Measurements from ENCODE around the gene SLC9A1.
A peak's percentile ranks its signal among the peaks of the same experiment; 100 is the strongest.

SLC9A1 gene

DNA sequence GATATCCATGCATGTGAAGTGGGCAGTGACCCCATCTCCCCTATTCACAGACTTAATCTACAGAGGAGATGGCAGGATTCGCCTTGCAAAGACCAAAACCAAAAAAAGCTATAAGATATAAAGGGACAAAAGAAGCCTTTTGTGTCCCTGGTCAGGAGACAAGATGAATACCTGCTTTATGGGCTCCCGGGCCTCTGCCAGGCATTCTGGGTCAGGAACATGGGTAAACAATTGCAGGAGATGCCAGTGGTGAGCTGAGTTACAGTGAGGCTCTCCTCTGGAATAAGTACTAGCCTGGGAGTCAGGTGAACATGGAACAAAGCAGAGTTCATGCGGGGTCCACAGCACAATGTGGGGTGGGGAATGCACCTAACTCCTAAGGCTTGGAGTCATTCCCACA is 4.7 kb downstream of the SLC9A1 start:
- no peak for DNase-seq

DNA sequence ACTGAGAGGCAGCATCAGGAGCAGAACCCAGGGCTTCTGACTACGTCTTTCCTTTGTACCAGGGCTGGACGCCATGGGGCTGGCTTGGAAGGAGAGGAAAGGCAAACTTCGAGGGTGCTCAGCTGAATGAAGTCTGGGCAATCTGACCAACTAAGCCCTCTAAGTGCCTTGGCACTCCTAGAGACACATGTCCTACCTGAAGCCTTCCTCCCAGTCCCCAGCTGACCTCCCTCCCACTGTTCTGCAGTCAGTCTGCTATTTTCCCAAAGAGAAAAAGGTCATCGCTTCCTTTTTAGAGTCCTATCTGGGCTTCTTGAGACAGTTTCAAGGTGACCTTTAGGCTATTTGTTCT is 5.2 kb downstream of the SLC9A1 start:
- DNase-seq, result no peak

DNA sequence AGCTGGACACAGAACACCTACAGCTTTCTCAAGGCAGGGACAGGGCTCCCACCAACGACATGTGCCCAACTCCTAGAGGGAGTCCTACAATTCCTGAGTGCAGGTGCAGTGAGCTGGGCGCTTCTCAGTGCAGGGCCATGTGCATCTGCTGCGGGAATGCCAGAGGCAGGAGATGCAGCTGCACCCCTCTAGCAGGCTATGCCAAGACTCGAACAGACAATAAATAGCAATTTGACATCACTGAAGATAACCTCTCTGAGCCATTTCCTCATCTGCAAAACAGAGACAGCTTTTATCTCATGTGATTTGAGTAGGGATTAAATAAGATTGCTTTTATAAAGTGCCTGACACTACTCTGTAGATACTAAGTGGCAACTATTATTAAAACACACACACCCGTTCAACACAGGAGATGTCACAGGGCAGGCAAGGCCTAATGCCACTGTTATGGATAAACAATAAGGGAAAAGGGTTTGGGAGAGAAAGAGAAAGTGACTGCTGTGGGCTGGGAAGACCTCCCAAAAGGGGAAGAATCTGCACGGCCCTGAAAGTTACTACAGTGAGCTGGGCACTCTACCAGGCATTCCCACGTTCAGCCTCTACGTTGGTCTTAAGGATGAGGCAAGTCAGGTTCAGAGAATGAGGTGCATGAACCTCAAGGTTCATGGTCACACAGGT is 5.7 kb downstream of the SLC9A1 start:
- no peak for DNase-seq

DNA sequence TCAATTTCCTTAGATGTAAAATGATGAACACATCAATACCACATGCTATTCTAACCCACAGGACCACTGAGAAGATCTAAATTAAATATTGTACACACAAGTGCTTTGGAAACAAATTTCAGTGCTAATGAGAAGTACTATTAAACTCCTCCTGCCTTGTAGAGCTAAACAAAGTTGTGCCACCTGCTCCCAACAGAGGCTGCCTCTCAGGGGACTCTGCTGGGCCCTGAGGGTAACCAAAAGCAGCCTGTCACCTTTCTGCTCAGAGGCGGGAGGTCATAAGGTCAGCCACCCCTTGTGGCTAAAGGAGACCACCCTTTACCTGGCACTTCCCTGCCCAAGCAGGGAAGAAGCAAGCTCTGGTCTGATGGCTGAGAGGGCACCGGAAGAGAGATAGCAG is 6.3 kb downstream of the SLC9A1 start:
- DNase-seq, result no peak

DNA sequence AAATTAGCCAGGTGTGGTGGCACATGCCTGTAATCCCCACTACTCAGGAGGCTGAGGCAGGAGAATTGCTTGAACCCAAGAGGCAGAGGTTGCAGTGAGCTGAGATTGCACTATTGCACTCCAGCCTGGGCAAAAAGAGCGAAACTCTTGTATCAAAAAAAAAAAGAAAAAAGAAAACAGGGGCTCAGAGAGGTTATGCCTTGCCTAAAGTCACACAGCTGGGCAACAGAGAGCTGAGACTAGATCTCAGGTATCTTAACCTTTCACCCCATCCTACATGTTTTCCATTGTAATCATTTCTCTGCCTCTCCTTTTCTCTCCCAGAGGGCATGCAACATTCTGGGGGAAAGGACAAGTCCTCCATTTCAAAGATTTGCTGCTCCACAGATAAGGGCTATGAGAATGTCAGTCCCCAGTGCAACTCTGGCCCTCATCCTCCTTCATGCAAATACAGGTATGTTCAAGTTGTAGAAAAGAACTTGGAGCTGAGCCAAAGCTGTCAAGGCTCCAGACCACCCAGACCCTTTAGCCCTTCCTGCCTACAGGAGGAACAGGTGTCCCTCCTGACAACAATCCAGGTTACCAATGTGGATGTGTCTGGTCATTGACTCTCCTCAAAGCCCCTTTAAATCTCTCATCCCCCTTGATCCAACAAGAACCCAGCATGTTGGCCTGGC is 6.9 kb downstream of the SLC9A1 start:
- DNase-seq, result no peak

DNA sequence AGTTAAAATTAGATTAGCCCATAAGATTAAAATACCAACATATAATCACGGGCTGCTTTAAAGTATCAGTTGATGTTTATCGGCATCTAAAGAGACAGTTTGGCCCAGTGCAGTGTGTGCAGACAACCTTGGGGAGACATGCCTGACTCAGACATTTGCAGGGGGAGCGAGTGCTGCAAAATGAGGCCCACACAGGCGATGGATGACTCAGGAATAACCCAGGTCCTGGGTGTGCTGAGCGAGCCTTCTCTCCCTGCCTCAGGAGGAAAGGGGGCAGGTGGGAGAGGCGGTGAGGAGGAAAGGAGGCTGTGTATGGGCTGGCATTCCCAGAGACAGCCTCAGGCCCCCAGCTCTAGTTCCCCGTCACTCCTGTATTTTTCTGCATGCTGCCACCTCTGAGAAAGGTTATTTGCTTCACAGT is 9.0 kb downstream of the SLC9A1 start:
- DNase-seq, result no peak

DNA sequence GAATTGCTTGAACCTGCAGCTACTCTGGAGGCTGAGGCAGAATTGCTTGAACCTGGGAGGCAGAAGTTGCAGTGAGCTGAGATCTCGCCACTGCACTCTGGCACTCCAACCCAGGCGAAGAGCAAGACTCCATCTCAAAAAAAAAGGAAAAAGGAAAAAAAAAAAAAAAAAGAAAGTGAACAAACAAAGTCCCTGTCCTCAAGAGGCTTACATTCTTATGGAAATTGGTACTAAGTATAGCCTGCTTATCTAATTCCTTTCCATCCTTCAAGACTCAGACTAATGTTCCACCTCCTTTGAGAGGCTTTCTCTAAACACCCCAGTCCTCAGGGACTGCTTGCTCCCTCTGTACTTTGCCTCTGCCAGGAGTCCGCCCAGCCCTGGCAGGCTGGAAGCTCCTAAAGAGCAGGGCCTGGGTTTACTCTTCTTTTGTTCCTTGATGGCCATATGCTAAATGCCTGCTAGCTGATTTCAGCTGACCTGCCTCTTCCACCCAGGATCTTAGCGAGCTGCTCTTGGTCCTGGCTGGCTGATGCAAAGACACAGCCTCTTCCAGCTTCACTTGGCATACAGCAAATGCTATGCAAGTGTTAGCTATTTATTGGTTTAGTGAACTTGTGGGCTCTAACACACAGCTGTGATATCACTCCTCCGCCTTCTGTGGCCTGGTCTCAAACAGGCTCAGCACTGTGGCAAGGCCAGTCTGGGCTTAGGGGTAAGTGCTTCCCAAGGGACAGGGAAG is 9.8 kb downstream of the SLC9A1 start:
- no peak for DNase-seq

DNA sequence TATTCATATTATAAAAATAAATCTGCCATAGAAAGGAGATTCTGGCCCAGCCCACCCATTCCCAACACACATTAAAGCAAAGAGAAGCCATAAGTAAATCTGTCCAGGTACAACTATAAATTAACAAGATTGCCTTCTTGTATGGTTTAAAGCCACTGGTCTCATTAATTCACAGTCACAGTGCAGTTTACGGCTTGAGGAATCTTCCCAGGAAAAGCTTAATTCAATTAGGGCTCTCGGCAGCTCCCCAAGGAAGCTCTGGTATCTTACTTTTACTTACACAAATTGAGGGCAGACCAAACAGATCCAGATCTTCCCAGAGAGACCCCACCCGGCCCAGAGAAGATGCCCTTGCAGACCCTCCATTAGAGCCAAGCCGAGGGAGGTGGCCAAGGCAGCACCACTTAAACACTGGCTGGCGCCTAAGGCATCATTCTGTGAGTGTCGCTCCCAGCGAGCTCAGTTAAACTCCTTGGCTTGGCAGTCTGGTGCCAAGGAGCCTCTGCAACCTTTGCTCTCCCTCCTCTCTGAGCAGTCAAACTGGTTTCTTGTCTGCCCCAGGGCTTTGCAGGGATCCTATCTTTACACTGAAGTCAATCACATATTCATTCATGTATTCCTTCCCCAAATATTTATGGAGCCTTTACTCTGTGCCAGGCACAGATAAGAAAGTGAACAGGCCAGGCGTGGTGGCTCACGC is 10.7 kb downstream of the SLC9A1 start:
- DNase-seq, result no peak

DNA sequence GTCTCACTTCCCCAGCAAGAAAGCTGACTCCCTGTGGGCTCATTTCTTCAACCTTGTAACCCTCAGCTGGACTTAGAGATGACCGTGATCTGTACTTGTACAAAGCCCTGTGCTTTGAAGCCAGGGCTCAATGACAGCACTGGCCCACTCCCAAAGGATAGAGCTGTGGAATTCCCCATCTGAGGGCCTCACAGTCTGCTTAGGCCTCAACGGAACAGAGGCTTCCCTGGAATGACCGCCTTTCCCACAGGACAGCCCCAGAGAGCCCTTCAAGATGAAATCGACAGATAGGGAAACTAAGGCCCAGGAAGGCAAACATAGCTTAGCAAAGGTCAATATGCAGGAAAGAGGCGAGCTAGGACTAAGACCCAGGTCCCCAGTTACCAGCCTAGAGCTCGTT is 11.5 kb downstream of the SLC9A1 start:
- no peak for DNase-seq

DNA sequence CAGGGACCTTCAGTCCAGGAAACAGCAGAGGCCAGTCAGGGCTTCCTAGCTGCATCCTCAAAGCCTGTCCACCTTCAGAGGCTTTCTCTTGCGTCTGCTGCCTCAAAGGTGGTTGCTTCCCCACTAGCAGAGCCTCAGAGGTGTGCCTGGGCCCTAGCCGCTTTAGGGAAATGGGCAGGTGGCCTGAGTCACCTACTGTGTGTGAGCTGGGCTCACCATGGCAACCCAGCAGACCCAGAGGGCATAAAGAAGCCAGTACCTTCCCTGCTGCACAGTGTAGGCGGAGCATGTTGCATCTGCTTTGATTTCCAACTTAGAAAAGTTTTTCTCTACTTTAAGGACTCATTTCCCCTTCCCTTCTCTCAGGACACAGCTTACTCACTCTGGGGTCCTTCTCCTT is 12.5 kb downstream of the SLC9A1 start:
- no peak for DNase-seq

DNA sequence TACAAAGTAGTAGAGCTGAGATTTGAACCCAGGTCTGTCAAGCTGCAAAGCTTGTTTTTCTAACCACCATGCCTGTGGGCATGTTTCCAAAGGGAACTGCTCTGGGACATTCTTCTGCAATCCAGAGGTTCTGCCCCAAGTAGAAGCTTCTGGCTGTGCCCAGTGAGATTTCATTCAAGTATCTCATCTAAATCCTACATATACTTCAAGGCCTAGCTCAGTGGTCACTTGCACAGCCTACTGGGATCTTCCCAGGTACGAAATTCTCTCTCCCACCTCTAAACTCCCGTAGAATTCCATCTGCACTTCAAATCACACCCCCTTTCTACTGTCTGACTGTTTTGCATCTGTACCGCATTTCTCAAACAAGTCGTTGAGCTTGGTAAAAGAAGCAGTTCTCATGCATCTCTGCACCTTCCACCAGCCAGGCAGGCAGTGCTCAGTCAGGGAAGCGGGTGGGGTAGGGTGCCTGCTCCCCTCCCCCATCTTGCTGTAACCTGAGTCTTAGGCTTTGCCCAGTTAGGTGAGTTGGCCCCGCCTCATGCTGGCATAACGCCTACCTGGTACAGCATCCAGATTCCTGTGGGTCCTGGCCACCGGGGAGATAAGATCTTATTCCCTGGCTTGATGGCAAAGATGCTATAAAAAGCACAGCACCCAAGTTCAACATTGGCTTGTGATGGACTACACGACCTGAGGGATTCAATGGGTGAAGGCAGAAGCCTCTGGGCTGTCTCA is 13.5 kb downstream of the SLC9A1 start:
- no peak for DNase-seq

DNA sequence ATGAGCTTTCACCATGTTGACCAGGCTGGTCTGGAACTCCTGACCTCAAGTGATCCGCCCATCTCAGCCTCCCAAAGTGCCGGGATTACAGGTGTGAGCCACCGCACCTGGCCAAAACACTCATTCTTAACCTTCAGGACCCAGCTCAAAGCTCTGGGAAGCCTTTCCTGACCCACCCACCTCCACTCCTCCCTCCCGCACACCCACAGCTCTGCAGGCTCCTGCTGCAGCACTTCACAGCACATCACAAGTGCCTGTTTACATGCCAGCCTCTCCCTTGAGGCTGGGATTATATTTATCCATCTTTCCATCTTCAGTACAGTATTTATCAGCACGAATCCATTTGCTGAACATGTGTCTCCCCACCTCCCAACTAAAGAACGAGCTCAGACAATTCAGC is 14.9 kb downstream of the SLC9A1 start:
- no peak for DNase-seq

DNA sequence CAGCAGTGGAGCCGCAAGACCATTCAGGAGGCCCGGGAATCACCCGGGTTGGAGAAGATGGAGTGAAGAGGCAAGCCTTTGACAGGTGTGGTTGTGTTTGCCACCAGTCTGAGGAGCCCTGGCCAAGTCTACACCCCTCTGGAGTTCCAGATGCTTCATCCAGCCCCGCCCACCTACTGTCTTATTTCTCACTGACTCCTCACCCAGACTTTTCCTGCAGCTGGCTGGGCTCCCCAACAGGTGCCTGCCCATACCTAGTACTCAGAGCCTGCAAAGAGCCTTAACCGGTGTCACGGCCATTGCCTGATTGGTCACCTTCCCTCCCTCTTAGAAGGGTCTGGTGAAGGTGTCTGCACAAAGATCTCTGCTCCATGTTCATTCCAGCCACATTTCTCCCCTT is 16.0 kb downstream of the SLC9A1 start:
- DNase-seq, result no peak

DNA sequence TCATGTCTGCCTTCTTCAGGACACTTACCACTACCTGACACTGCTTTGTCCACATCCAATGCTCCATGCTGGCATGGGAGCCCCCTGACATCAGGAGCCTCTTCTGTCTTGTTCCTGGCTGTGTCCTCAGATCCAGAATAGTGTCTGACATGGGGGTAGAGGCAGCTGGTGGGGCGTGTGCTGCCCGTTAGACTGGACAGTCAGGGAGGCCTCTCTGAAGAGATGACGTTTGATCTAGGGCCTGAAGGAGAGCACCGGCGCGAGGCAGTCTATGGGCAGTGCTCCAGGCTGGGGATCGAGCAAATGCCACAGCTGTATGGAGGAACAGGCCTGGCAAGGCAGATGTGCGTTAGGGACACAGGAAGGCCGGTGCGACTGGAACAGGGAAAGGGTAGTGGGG is 16.6 kb downstream of the SLC9A1 start:
- DNase-seq, result no peak

DNA sequence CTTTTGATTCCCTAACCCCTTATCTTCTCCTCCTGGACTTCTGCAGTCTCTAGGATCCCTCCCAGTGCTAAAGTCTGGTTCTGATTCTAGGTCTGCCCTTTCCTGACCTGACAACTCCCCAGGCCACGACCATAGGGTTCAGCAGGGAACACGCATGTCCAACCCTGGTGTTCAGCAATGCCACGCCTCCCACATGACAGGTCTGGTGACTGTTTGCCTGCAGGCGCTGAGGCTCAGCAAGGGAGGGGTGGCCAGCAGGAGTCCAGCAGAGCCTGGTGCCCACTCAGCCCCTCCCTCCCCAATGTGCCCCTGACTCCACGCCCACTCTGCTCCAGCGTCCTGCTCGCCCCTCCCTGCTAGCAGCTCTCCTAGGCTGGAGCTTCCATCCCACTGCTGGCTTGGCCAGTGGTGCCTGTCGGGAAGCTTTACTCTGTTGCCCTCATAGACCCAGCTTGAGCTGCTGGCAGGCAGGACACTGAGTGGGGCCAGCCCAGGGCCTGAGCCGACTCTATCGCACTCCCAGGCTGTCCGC is 17.3 kb downstream of the SLC9A1 start:
- DNase-seq, result no peak

DNA sequence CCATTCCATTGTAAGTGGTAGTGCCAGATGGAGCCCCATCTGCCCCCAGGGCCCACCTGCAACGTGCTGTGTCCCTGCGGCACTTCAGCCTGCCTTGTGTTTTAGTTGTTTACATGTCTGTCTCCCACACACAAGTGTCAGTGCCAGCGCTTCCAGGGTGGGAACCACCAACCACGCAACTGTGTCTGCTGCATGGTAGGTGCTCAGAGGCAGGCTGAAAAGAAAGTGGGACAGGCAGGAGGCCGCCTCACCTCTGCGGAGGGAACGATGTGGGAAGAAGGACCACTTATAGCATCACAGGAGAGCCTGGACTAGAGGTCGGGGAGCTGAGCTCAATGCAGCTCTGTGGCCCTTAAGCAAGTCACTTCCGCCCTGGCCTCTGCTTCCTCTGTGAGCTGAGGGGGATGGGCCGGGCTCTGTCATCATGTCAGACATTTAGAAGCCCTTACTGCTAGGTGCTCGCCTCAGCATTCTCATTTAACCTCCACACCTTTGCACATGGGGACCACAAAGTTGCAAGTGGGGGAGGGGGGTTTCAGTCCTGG is 17.9 kb downstream of the SLC9A1 start:
- peak; percentile 79 for DNase-seq

DNA sequence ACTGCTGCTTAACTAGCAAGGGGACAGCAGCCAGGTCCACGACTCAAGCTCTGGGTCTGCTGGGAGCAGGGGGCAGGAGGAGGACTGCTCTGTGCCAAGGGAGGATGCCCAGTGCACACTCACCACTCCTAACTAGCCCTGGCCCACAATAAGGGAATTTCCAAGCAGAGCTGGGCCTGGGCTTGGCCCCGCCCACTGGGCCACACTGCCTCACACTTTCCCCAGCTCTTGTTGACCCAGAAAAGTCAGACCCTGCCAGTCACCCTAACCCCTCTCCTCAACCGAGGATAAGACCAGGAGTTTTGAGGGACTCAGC is 18.7 kb downstream of the SLC9A1 start:
- DNase-seq, result no peak

DNA sequence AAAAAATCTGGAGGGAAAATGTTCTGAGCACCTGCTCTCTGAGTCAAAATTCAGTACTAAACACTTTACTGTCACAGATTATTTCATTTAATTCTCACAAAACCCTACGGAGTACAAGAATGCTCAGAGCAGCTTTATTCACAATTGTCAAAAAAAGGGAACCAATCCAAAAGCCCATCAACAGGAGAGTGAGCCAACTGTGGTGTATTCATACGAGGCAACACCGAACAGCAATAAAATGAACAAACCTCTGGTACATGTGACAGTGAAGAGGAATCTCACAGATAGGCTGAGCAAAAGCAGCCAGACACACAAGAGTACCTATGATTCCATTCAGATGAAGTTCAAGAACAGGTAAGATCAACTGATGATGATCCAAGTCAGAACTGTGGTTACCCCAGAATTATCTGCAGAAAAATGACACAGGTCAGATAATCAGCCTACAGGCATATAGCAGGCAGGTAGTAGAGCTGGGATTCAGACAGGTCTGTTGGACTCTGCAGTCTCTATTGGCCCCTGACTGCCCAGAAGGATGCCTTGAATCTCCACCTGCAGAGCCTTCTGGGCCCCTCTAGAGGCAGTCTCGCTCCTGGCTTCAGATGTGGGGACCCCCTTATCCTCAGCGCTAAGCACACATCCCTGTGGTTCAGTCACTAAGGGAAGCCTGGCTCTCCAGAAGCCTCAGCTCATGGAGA is 19.2 kb downstream of the SLC9A1 start:
- no peak for DNase-seq

DNA sequence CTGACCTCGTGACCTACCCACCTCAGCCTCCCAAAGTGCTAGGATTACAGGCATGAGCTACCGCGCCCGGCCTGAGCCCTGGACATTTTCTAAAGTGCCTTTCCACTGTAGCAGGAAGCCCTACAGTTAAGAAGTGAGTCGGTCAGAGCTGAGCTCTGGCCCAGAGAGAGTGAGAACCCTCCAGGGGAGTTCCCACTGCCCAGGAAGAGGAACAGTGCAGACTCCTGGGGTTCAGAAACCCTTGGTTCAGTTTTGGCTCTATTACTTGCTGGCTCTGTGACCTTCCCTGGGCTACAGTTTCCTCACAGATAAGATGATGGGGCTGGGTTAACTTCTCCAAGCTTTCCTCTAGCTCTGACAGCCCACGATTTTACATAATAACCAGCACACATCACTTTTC is 20.9 kb downstream of the SLC9A1 start:
- no peak for DNase-seq

DNA sequence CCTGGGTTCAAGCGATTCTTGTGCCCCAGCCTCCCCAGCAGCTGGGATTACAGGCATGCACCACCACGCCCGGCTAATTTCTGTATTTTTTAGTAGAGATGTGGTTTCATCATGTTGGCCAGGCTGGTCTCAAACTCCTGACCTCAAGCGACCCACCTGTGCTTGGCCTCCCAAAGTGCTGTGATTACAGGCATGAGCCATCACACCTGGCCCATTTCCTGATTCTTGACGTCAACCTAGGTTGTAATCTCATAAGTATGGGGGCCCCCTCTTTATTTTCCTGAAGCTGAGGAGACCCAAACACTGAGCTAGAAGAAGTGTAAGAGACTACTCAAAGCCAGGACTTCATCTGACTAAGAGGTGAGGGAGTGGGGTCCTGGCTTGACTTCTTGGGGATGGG is 21.8 kb downstream of the SLC9A1 start:
- no peak for DNase-seq

DNA sequence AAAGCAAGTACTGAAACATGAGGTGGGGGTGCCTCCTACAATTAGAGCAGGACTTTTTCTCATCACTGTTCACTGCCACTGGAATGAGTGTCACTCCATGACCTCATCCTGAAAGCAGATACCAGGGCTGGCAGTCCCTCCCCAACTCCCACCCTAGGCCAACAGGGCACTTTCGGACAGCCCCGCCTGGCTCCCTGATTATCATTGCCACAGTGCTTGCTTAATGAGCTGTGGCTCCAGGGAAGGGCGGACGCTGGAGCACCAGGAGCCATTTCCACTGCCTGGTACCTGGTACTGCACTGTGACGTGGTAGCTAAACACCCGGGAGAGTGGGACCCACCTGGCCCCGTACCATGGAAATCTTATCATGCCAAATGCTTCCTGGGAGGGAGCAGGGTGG is 22.3 kb downstream of the SLC9A1 start:
- DNase-seq, result no peak

DNA sequence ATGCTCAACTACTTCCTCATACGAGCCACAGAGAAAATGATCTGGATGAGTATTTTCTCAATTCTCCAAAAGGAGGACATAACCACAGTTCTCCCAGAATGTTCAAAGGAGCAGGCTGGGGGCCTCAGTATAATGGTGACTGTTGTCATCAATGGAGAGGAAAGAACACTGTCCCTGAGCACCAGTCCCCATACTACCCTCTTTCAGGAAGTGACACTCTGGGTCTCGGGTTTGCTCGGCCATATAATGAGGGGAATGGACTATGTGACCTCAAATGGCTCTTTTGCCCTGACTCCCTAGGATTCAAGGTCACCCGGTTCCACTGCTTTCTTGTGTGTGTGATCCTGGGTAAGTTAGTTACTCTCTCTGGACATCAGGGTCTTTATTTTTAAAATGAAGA is 22.8 kb downstream of the SLC9A1 start:
- no peak for DNase-seq
